Eye (tissue), 1 donor: ENCODE measurements around the gene TLR6.

ENCODE experiments used
- DNase-seq: peaks from one replicate; pipeline ENCODE4 v3.0.0-alpha.2; 2015

Gene TLR6, protein sequence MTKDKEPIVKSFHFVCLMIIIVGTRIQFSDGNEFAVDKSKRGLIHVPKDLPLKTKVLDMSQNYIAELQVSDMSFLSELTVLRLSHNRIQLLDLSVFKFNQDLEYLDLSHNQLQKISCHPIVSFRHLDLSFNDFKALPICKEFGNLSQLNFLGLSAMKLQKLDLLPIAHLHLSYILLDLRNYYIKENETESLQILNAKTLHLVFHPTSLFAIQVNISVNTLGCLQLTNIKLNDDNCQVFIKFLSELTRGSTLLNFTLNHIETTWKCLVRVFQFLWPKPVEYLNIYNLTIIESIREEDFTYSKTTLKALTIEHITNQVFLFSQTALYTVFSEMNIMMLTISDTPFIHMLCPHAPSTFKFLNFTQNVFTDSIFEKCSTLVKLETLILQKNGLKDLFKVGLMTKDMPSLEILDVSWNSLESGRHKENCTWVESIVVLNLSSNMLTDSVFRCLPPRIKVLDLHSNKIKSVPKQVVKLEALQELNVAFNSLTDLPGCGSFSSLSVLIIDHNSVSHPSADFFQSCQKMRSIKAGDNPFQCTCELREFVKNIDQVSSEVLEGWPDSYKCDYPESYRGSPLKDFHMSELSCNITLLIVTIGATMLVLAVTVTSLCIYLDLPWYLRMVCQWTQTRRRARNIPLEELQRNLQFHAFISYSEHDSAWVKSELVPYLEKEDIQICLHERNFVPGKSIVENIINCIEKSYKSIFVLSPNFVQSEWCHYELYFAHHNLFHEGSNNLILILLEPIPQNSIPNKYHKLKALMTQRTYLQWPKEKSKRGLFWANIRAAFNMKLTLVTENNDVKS

DNA sequence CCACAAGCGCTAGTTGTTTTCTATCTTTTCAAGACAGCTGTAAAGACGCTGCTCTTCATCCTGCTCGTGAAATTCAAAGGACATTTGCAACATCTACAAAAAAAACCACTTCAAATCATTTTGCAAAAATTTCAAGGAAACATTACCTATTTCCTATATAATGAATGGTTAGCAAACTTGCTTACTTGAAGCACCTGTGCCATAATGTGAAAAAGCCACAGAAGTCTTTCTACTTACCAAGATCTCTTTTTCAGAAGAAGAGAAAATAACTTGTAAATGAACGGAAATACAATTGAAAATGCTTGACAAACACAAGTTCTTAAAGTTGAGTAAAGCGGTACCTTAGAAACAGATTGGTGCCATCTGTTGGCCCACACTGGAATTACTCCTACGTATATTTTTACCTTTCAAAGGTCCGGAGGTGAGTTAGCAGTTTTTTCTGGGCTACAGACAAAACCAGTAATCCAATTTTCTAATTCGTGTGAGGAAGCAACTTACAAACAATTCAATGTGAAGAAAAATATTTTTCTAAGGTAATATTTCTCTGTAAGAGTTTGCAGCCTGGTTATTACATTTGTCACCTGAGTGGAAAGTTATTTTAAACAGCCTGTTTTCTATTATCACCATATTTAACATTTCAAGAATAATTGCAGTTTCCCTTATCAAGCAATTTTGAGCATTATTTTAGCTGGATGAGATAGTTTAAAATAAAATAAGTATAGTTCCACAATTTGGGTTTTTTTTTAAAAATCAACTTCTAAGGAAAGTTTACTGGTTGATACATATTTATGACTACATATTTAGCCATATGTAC lies at the start of gene TLR6:
Gene TLR6, minus strand, starts transcription at position 294 of the 814 bp plus-strand sequence. CDS start 27,344 bp downstream, outside the sequence.
- DNase-seq, result peak; percentile 70

DNA sequence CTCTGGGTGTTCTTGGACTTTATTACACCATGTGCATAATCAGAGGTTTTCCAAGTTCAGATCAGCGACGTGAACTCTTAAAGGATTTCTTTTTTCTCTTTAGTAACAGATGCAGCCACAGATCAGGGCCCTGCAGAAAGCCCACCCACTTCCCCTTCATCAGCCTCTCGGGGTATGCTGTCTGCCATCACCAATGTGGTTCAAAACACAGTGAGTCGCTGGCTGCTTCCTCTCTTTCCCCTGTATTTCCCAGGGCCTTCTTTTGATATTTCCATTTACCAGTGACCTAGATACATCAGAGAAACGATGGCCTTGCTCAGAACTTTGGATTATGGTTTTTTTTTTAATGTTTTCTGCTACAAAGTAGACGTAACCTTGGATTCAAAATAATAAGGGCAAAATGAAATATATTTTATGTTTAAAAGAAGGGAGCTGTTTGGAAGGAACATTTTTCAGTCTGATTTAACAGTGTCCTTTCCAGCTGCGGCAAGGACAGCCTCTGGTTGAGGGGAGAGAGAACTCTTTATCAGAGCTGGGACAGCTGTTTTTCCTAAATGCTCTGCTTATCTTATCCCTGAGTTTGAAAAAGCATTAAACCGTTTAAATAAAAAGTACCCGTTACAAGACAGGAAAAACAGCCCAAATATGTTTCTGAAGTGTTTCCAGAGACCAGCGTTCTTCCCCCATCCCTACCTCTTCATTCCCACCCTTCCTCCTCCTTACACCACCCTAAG lies 49.2 kb upstream of the TLR6 start:
- no peak for DNase-seq

DNA sequence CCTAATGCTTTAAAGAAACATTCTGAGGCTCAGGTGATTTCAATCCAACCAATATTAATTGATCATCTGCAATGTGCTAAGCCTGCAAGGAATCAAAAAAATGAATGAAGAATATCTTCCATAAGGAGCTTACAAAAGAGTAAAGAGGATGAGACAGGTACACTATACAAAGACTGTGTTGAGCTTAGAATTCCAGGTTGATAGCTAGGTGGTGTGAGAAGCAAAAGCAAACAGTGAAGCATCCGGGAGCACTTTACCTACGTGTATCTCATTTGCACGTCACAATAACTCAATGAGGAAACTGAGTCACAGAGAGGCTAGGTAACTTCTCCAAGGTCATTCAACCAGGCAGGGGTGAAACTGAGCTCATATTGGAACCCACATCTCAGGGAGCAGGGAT lies 48.1 kb upstream of the TLR6 start:
- DNase-seq, result no peak

DNA sequence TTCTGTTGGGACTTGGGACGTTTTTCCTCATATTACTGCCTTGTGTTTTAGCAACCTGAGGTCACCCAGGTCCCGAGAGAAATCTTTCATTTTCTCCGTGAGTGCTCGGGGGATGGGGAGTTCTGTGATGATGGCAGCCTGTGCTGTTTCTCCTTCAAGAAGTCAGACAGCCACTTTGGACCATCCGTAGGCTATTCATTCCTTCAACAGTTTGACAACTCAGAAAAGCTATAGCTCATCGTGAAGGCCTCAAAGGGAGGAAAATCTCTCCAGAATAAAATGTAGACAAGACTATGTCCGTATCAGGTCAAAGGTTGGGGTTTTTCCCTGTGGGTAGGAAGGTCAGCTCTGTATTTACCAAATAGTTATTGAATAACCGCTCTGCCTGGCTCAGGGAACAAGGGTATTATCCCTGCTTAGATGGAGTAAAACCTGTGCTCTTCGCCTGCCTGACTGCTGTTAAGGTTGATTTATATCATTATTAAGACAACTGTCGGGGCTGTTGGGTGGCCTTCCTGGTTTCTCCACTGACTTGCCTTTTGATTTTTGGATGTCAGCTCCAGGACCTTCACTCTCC lies 47.6 kb upstream of the TLR6 start:
- no peak for DNase-seq

DNA sequence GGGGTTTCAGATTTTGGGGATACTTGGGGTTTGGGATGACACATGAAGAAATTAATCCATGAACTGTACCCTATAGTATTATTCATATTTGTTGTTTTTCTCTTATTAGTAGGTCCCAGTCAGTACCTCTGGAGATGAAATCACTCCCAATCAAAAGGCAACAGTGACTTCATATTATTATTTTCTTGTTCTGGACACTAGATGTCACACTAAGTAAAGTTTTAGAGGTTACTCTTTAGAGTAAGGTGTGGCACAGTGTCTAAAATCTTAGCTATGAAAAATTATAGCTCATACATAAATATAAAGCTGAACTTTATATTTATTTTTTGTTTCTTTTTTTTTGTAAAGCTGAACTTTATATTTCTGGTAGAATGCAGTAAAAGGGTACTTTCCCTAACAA lies 46.1 kb upstream of the TLR6 start:
- DNase-seq, result peak; percentile 51

DNA sequence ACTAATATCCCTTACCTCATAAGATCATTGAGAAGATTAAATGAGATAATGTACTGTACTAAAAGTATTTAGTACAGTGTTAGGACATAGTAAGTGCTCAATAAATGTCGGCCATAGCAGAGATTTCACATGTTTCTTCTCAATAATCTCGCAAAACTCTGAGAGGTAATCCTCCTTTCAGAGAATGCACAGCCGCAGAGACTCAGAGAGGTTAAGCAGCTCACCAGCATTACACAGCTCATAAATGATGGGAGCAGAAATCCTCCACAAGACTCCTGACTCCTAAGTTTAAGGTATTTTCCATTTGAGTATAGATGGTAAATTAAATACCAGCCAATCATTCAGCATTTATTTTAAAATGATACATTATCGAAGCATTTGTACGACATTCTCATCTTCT lies 45.6 kb upstream of the TLR6 start:
- no peak for DNase-seq

DNA sequence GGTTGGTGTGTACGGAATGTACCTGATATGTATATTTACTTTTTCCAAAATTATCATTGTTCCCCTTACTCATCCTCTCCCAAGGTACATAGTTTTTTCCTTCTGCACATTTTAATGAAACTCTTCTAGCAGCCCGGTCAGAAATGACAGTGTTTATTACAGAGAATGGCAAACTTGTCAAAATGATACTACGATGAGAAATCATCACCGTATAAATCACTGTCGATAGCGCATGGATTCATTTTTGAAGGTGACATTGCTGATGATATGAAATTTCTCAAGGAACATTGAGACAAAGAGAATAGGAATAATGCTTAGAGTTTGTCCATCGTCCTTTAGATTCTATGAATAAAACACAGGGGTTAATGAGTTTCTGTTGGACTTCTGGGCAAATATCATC lies 41.6 kb upstream of the TLR6 start:
- no peak for DNase-seq

DNA sequence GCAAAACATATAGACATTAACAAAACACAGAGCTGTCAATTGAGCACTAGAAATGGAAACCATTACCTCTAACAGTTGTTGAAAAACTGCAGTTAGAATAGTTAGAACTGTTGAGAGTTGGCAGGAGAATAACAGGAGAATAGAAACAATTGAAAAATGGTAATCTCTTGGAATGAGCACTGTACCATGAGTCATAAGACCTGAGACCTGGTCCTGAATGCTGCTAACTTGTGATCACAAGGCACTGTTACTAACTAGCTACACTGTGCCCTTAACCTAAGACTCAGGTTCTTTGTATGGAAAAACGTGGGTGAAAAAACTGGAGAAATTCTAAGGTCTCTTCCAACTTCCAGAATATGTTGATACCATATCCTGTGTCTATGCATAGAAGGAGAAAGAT lies 40.3 kb upstream of the TLR6 start:
- DNase-seq, result no peak

DNA sequence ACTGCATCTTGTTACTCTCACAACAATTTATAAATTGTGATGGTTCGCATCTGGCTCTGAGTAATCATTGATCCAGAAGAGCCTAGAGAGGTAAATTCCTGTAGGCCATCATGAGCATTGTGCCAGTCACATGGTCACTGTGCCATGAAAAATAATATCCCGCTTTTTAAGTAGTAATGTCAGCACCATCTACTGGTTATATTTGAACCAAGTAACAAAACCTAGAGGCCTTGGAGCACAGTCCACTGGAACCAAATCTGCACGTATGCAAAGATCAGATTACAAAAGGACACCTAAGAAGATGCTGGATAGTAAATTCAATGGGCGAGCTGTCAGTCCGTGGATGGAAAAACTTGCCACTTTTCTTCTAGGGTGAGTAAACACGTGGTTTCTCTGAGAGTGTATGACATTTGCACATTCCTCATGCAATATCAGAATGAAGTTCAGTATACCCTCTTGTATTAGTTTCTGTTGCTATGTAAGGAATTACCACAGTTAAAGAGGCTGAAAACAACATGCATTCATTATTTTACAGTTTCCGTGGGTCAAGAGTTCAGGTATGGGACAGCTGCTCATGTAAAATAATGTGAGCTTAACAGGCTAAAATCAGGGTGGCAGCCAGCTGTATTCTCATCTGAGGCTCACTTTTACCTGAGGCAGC lies 37.8 kb upstream of the TLR6 start:
- no peak for DNase-seq

DNA sequence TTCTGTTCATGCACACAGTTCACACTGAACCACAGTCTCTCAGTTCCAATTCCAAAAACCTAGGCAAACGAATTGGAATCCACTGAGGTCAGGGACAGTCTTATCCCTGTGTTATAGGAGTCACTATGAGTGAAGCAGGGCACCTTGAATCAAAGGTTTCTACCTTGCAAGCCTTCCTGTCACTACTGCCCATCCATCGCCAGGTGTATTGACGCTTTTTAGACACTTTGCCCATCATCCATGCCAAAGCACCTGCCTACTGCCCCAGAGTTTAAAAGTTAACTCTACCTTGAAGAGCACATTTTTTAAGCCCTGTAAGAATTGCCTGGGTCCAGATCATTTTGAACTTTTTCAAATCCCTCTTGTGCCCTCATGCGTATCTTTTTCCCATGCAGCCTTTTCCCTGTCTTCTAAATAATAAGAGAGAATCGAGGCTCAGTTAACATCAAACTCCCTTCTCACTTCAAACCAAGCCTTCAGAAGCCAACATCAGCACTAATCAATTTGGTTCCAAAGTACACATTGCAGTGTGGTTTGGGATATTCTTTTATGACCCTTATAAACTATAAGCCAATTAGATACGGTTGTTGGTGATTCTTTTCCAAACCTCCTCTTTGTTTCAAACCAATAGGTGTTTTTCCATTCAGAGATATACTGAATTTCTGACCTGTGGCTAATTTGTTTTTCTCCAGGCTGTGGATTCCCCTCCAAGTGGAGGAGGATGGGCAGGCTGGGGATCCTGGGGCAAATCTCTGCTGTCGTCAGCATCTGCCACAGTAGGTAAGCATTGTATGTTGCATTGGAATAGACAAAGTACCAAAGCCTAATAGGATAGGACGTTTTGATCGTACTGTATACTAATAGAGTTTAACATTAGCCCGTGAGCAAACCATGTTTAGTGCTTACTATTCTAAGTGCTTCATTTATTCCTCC lies 34.7 kb upstream of the TLR6 start:
- DNase-seq, result no peak

DNA sequence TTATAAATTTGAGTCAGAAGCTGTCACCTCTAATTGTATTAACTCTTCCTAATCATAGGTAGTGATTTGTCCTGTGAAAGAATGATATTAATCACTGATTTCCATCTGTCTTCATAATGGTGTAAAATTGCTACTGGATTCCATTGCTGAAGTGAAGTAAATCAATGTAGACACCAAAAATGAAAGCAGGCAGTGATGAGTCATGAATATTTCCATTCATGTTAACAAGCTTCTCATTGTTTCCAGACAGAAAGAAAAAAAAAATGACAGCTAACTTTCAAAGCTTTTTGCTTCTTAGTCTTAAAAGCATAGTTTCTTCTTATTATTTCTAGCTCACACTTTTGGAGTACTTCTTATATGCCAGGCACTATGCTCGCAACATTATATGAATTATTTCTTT lies 32.5 kb upstream of the TLR6 start:
- peak; percentile 65 for DNase-seq

DNA sequence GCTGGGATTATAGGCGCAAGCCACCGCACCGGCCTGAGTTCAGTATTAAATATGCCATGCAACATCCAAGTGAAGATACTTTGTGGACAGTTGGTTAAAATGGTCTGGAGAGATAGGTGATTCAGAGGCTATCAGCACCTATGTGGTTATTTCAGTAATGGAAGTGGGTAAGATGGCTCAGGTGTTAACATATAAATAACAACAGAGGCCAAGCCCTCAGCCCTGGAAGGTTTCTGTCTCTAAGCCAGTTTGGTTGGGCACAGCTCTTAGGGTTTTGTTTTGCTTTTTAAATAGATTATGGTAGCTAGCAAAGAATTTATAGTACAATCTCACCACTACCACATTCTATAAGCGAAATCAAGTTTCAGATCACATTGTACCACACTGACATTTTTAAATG lies 27.6 kb upstream of the TLR6 start:
- DNase-seq, result no peak

DNA sequence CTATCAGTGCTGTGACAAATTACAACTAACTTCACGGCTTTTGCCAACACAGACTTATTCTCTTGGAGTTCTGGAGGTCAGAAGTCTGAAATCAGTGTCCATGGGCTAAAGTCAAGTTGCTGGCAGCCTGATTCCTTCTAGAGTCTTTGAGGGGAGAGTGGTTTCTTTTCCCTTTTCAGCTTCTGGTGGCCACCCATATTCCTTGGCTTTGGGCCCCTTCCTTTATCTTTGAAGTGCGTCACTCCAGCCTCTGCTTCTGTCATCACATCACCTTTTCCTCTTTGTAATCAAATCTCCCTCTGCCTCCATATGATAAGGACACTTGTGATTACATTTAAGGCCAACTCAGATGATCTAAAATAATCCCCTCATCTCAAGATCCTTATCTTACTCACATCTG lies 20.0 kb upstream of the TLR6 start:
- DNase-seq, result no peak

DNA sequence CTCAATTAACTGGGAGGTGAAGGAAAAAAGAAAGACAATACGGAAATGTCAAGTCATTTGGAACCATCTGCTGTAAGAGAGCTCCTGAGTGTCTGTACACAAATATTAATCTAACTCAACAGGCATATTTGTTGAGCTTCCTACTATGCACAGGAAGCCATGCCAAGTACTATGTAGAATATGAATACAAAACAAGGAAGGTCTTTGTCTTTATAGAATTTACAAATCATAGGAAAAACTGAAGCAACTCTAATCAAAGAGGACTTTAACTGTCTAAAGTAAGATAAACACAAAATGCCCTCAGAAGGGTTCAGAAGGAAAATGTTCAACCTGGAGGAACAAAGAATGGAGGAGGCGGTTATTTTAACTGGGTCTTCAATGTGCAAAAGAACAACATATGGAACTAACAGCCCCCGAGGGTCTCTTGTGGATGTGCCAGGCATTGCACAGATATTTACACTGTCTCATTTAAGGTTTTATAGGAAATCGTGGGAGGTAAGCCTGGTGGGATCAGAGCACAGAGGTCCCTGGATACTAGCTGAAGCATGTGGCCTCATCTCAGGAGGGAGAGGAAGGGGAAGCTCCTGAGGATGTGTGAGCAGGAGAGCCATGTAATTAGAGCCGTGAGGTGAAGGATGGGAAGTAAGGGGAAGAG lies 16.8 kb upstream of the TLR6 start:
- DNase-seq, result no peak

DNA sequence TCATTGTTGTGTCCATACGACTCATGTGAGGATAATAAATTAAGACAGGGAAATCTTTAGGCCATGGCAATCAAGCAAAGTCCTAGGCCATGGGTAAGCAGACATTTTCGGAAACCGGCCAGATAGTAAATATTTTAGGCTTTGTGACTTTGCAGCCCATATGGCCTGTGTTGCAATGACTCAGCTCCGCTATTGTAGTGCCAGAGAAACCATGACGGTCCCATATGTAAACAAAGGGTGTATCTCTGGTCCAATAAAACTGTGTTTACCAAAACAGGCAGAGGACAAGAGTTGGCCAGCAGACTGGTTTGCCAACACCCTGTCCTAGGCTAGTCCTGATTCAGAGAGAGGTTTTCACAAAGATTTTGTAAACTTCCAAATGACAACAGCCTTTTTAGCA lies 16.0 kb upstream of the TLR6 start:
- DNase-seq, result no peak

DNA sequence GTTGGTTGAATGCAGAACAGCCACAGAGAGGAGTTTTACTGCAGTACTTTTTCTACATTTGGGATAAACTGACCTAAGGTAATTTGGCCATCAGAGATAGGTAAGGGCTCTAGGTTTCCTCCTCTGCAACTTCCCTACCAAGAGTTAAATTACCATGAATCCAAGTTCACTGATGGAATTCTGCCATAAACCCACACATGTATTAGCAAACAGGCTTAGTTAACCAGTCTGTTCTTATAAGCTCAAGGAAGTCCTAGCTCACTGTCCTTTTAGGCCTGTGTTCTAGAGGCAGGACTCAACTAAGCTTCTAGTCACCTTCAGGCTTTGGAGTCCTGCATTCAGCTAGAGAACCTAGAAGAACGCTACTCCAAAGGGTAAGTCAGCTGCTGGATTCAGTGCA lies 15.0 kb upstream of the TLR6 start:
- no peak for DNase-seq

DNA sequence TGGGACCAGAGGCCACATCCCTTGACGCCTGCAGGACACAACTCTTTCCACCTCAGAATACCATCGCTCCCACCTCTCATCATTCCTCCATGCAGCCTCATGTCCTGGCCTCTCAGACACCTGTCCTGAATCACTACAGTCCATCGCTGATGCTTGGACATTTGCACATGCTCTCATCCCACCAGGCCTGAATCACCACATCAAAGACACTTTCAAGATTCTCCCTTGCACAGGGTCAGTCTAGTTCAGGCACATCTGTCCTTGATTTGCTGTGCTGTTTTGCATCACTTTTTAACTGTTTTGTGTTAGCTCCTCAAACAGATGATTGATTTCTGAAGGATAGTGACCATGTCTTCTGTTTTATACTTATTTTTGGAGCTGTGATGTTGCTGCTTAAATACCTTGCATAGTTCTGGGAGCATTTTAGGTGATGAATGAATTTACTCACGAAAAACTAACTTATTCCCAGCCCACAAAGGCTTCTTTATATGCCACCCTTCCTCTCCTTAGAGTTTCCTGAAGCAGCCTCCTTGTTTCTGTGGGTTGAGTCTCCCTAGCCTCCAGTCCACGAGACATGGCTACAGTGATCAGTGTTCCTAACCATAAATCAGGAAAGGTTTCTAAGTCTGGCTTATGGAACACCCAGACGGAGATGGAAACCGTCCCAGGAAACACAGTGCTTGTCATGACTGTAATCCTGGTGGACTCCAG lies 13.6 kb upstream of the TLR6 start:
- DNase-seq, result no peak

DNA sequence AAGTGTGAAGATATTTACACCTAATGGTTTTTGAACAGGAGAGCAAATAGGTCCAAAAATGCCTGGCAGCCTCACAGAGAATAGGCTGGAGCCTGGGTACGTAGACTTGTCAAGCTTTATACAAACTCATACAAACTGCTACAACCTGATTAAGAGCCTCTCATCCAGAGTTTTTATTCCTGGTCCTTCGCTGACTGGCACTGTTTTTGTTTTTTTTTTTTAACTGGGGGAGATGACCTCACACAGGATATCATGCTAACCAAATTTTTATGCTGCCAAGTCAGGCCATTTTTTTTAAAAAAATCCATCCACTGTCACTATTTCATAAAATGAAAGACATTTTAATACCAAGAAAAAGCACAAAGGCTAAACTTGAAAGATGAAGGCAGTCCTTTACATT lies 12.9 kb upstream of the TLR6 start:
- DNase-seq, result no peak
